ENCODE results near the gene GMIP.

Gene GMIP

GRCh38 chr19:19656451-19657396 is 13.3 kb upstream of the GMIP start:
- DNase-seq = no peak

GRCh38 chr19:19655641-19656343 is 12.3 kb upstream of the GMIP start:
- no peak for DNase-seq

GRCh38 chr19:19655051-19655594 is 11.7 kb upstream of the GMIP start:
- DNase-seq = no peak

GRCh38 chr19:19654441-19654840 is 11.0 kb upstream of the GMIP start:
- DNase-seq = no peak

- DNase-seq = no peak
Measured at GRCh38 chr19:19653597-19654147, 10.2 kb upstream of the GMIP start.

- DNase-seq = no peak
Measured at GRCh38 chr19:19652482-19653295, 9.2 kb upstream of the GMIP start.

GRCh38 chr19:19651076-19651475 is 7.6 kb upstream of the GMIP start:
- no peak for DNase-seq

- no peak for DNase-seq
Measured at GRCh38 chr19:19650331-19650730, 6.9 kb upstream of the GMIP start.

- DNase-seq = no peak
Measured at GRCh38 chr19:19649580-19649995, 6.1 kb upstream of the GMIP start.

GRCh38 chr19:19649155-19649554 is 5.7 kb upstream of the GMIP start:
- no peak for DNase-seq

- no peak for DNase-seq
Measured at GRCh38 chr19:19647037-19647835, 3.8 kb upstream of the GMIP start.

GRCh38 chr19:19645233-19645870 is 1.9 kb upstream of the GMIP start:
- no peak for DNase-seq

GRCh38 chr19:19644054-19644388 is 564 bp upstream of the GMIP start:
- DNase-seq = no peak

- DNase-seq = no peak
Measured at GRCh38 chr19:19642506-19643157, 825 bp downstream of the GMIP start.

- DNase-seq = no peak
Measured at GRCh38 chr19:19637523-19638251, 5.8 kb downstream of the GMIP start.

GRCh38 chr19:19637186-19637522 is 6.3 kb downstream of the GMIP start:
- DNase-seq = no peak

GRCh38 chr19:19636573-19637185 is 6.8 kb downstream of the GMIP start:
- no peak for DNase-seq

- DNase-seq = no peak
Measured at GRCh38 chr19:19635313-19635702, 8.1 kb downstream of the GMIP start.

GRCh38 chr19:19634516-19635312 is 8.7 kb downstream of the GMIP start:
- no peak for DNase-seq

All from SHP77 treated with DMSO at 0.1 percent for 48 hours (cell line).